A549 (cell line): ENCODE measurements around the gene GCC2. TPM values are rescaled to one million over a fixed set of nuclear protein-coding genes. Genes with fewer than 3 reads are reported as not detected.
A peak's percentile ranks its signal among the peaks of the same experiment; 100 is the strongest.
"Not testable (repeated sequence)": the region's sequence is repeated elsewhere in the genome, so short reads cannot be mapped to it uniquely, and the experiment has no call there.

Experiments used
- ATAC-seq, 2 experiments: fragments of 200-7000 bp in 1 of 2; fragments of >200 bp in 1 of 2; cut with Nextera tagmentation in 1 of 2; cut with Tn5 transposase in 1 of 2; 3 replicates each; pipeline versions ENCODE4 v1.8.0 to v1.9.1; 2018 to 2020; ENCODE audit warnings: mild to moderate bottlenecking in 1 of 2, moderate library complexity in 1 of 2
- CTCF ChIA-PET: fragments of 300-600 bp; sonication (Branson Sonifier 250); formaldehyde crosslinking; extraction: SDS; loops from one replicate; lab custom pipeline; 2021; ENCODE audit warnings: antibody characterized with exemption, inconsistent platforms; lab: Yijun Ruan, JAX
- POLR2A ChIA-PET: fragments of 350-600 bp; formaldehyde crosslinking; extraction: SDS; loops from one replicate; lab custom pipeline; 2021; ENCODE audit warnings: antibody characterized with exemption, inconsistent platforms; lab: Yijun Ruan, JAX
- DNase-seq, 2 experiments: peaks; one replicate each; pipeline versions ENCODE4 v3.0.0 to v3.0.0-alpha.2; 2011 to 2016; ENCODE audit warnings: low read depth in 1 of 2, low spot score in 1 of 2
- FAIRE-seq: peaks from 2 replicates; lab custom pipeline; 2011; peaks lifted over from hg19 to GRCh38; lab: Jason Lieb, UNC
- H3K27ac ChIP-seq, 2 experiments: fragments of >200 bp; sonication (Bioruptor Twin); formaldehyde crosslinking; 3 replicates each; pipeline ENCODE4 v1.5.1; 2016 to 2017
- H3K4me1 ChIP-seq: fragments of >200 bp; sonication (Bioruptor Twin); formaldehyde crosslinking; 3 replicates; pipeline ENCODE4 v1.6.1; 2016
- H3K4me2 ChIP-seq: fragments of >200 bp; sonication (Bioruptor Twin); formaldehyde crosslinking; 3 replicates; pipeline ENCODE4 v1.6.1; 2016
- H3K4me3 ChIP-seq: fragments of >200 bp; sonication (Bioruptor Twin); formaldehyde crosslinking; 3 replicates; pipeline ENCODE4 v1.5.1; 2016
- H3K9me3 ChIP-seq: fragments of >200 bp; sonication (Bioruptor Twin); formaldehyde crosslinking; 3 replicates; pipeline ENCODE4 v1.6.1; 2016
- EHF ChIP-seq: fragments of 250-450 bp; sonication (Bioruptor Pico); IDR thresholded peaks from 2 replicates; pipeline ENCODE4 v1.5.0; 2020; ENCODE audit warnings: mild to moderate bottlenecking
- FOSB ChIP-seq: fragments of 250-450 bp; sonication (Bioruptor Pico); IDR thresholded peaks from 2 replicates; pipeline ENCODE4 v1.5.0; 2020; ENCODE audit warnings: mild to moderate bottlenecking, moderate library complexity
- FOSL2 ChIP-seq, 2 experiments: fragments of 450-650 bp in 1 of 2; fragments of >200 bp in 1 of 2; sonication (Bioruptor Twin) in 1 of 2; formaldehyde crosslinking; IDR thresholded peaks; 2 replicates each; pipeline versions ENCODE4 v1.5.0 to v1.6.1; 2016 to 2020; ENCODE audit warnings: mild to moderate bottlenecking in 1 of 2, moderate library complexity in 1 of 2
- HDAC2 ChIP-seq: fragments of 200-600 bp; sonication (generic); IDR thresholded peaks from 2 replicates; pipeline ENCODE4 v1.6.1; 2016
- HEYL ChIP-seq: fragments of 250-450 bp; sonication (Bioruptor Pico); IDR thresholded peaks from 2 replicates; pipeline ENCODE4 v1.8.0; 2021; ENCODE audit warnings: mild to moderate bottlenecking, moderate library complexity
- HOXA7 ChIP-seq: fragments of 250-450 bp; sonication (Bioruptor Pico); IDR thresholded peaks from 2 replicates; pipeline ENCODE4 v1.5.0; 2020; ENCODE audit warnings: mild to moderate bottlenecking, moderate library complexity
- KDM5A ChIP-seq: fragments of 200-600 bp; sonication (generic); IDR thresholded peaks from 2 replicates; pipeline ENCODE4 v1.6.1; 2016; ENCODE audit warnings: antibody characterized with exemption, mild to moderate bottlenecking
- NPAS2 ChIP-seq: fragments of 250-450 bp; sonication (Bioruptor Pico); IDR thresholded peaks from 2 replicates; pipeline ENCODE4 v1.8.0; 2022; ENCODE audit warnings: mild to moderate bottlenecking, moderate library complexity, borderline replicate concordance
- RARB ChIP-seq: fragments of 250-450 bp; sonication (Bioruptor Pico); IDR thresholded peaks from 2 replicates; pipeline ENCODE4 v1.8.0; 2021; ENCODE audit warnings: mild to moderate bottlenecking, moderate library complexity
- WGBS: methylation state at CpG from one replicate; pipeline ENCODE4 v1.1.6; 2017; ENCODE audit errors: missing lambda C conversion rate; 5-methylcytosine and 5-hydroxymethylcytosine counted together
- polyA plus RNA-seq, 4 experiments: library from polyadenylated mRNA; depleted of rRNA in 3 of 4; stranded (reverse); fragments of >200 nt; fragmentation: RNase III in 1 of 4; extraction: RNeasy Plus Mini Kit Qiagen cat#74134 plus additional on column Dnase treatment in 1 of 4; gene quantifications; 2 replicates in 3 of 4; 3 replicates in 1 of 4; pipeline ENCODE4 v1.2.3, GENCODE V29; 2011 to 2017
- TF ChIP-seq, protein P1 (sequence below): fragments of >200 bp; sonication (Bioruptor Twin); formaldehyde crosslinking; IDR thresholded peaks from 3 replicates; pipeline ENCODE4 v1.6.1; 2016
- TF ChIP-seq, protein P2 (sequence below): fragments of 150-350 bp; IDR thresholded peaks from 2 replicates; pipeline ENCODE4 v1.6.1; 2014; ENCODE audit warnings: low read depth, mild to moderate bottlenecking, low read length

The GCC2 gene
- polyA plus RNA-seq, 2 of the 4 experiments (the other 2 are of a cell fraction), result 13.6 to 30.1 TPM

DNA sequence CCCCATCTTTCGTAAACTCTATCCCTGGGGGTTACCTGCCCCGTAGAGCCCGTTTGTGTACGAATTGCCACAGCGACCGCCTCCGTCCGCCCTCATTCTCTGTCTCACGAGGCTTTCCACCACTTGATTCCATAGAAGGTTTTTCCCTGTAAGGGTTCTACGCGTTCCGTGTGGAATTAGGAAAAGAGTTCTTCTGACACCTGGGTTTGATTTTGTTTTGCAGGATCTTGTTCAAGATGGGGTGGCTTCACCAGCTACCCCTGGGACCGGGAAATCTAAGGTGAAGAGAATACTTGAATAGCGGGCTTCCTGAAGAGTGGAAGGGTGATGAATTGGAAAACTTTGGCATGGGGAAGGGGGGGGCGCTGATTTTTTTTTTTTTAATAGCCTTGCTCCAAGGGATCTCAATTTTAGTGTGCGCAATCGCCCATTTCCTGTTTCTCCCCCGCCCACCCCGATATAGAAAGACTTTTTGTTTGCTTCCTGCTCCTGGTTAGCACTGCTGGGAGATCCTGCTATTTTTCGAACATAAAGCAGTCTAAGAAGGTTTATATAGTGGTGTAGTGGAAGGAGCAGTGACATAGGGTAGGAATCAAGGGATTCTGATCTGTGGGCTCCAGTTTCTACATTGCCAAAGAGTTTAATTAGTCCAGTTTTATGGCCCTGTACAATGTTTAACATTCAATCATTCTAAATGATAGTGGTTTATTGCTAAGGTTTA, 564 bp downstream of the GCC2 start:
- ChIA-PET CTCF (interaction anchor here (0.5 to 1.6 kb wide), 4 partner anchors 13 to 147 kb away, joined by 3 to 5 read pairs (median 3); no protein-coding TSS in a partner anchor), POLR2A (interaction anchor here (0.9 to 2.3 kb wide), 7 partner anchors 9 to 144 kb away, joined by 3 to 11 read pairs (median 6); partner anchors contain the start of gene LIMS1)
- no peak for FAIRE-seq
- peak; percentile 9 to 28 for DNase-seq
- Histone ChIP-seq H3K4me2 (peak overlapping the region; percentile 89), H3K4me3 (peak overlapping the region; percentile 98), H3K9me3 (no peaks in the 10 kb centered on the region)
- WGBS, result 2% methylated on average over 14 of the region's 20 CpGs
- peak; percentile 8 to 65; a peak in 5 of 6 replicates for ATAC-seq
- TF ChIP-seq HOXA7, result peak; percentile 24; the same call in 1 of the 2 replicates
- 0 out of 2 replicates have a peak, but pooled peaks have one; percentile 32 for TF ChIP-seq KDM5A
- TF ChIP-seq RARB, result 0 out of 2 replicates have a peak, but pooled peaks have one; percentile 36
- no peak for TF ChIP-seq HDAC2
- TF ChIP-seq, all 56 proteins: peak for 3
- Histone ChIP-seq H3K4me1 (peaks cover 24% of the 10 kb centered on the region), H3K27ac (peak overlapping the region; percentile 96 to 99)

DNA sequence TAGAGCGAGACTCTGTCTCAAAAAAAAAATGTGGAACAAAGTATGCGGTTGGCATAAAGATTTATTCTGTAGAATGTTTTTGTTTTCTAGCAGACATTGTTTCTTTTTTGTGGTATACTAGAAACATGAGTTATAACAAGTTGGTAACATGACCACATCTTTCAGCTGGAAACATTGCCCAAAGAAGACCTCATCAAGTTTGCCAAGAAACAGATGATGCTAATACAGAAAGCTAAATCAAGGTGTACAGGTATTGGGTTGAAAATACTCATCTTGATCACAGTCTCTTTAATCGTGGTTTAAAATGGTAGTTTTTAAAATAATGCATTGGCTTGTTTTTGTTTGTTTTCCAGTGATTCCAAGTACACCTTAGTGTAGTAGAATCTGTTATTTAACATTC, 1.9 kb downstream of the GCC2 start:
- H3K4me2 ChIP-seq, result peak overlapping the region; percentile 89
- no peak for FAIRE-seq
- CTCF ChIA-PET, result interaction anchor here (0.7 to 1.5 kb wide), 2 partner anchors 122 to 136 kb away, joined by 3 read pairs; no protein-coding TSS in a partner anchor
- no peak overlapping the region for H3K4me3 ChIP-seq
- no peak for DNase-seq
- no peaks in the 10 kb centered on the region for H3K9me3 ChIP-seq
- TF ChIP-seq HDAC2 (no peak), FOSB (no peak)
- H3K4me1 ChIP-seq, result peaks cover 18% of the 10 kb centered on the region; the same call in 2 of the 3 replicates
- POLR2A ChIA-PET, result interaction anchor here (0.7 to 1.3 kb wide), 2 partner anchors 83 to 141 kb away, joined by 3 to 9 read pairs; no protein-coding TSS in a partner anchor
- 91% methylated on average over 3 of the region's 3 CpGs for WGBS
- no peak overlapping the region for H3K27ac ChIP-seq
- ATAC-seq, result no peak

DNA sequence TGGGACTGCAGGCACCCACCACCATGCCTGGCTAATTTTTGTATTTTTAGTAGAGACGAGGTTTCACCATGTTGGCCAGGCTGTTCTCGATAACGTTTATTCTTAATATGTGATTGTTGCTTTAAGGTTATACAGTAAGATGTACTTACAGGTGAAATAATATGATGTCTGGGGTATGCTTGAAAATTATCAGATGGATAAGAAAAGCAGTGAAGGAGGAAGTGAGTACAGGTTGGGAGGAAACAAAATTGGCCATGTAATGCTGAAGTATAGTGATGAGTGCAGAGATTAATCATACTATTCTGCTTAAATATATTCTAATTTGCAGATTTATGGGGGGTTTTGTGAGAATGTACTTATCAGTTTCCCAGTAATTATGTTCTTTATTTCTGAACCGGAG, 3.0 kb downstream of the GCC2 start:
- FAIRE-seq, result no peak
- DNase-seq, result no peak
- POLR2A ChIA-PET, result no interaction called here
- ATAC-seq, result no peak
- 85% methylated on average over 4 of the region's 4 CpGs for WGBS
- Histone ChIP-seq H3K9me3 (no peaks in the 10 kb centered on the region), H3K4me2 (no peak overlapping the region), H3K27ac (no peak overlapping the region), H3K4me1 (peaks cover 18% of the 10 kb centered on the region; the same call in 2 of the 3 replicates), H3K4me3 (no peak overlapping the region)
- CTCF ChIA-PET, result no interaction called here
- TF ChIP-seq FOSL2 (IDR thresholded peaks at IDR 0.05) (no peak), FOSL2 (CRISPR knock-in tag; IDR thresholded peaks at IDR 0.05) (no peak), EHF (CRISPR knock-in tag) (no peak), HOXA7 (no peak), NPAS2 (CRISPR knock-in tag) (no peak)
- TF ChIP-seq, protein P1, sequence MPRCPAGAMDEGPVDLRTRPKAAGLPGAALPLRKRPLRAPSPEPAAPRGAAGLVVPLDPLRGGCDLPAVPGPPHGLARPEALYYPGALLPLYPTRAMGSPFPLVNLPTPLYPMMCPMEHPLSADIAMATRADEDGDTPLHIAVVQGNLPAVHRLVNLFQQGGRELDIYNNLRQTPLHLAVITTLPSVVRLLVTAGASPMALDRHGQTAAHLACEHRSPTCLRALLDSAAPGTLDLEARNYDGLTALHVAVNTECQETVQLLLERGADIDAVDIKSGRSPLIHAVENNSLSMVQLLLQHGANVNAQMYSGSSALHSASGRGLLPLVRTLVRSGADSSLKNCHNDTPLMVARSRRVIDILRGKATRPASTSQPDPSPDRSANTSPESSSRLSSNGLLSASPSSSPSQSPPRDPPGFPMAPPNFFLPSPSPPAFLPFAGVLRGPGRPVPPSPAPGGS, result no peak
- TF ChIP-seq, protein P2, sequence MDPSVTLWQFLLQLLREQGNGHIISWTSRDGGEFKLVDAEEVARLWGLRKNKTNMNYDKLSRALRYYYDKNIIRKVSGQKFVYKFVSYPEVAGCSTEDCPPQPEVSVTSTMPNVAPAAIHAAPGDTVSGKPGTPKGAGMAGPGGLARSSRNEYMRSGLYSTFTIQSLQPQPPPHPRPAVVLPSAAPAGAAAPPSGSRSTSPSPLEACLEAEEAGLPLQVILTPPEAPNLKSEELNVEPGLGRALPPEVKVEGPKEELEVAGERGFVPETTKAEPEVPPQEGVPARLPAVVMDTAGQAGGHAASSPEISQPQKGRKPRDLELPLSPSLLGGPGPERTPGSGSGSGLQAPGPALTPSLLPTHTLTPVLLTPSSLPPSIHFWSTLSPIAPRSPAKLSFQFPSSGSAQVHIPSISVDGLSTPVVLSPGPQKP, result no peak

DNA sequence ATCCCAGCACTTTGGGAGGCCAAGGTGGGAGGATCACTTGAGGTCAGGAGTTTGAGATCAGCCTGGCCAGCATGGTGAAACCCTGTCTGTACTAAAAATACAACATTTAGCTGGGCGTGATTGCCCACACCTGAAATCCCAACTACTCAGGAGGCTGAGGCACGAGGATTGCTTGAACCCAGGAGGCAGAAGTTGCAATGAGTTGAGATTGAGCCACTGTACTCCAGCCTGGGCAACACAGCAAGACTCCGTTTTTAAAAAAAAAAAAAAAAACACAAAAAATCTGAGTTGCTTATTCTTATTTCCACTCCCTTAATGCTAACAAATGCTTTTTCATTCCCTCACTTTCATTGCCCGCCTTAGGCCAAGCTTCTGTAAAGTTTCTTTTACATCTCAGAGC, 4.5 kb downstream of the GCC2 start:
- 94% methylated on average over 4 of the region's 4 CpGs for WGBS
- DNase-seq, CTCF ChIA-PET, ATAC-seq, H3K9me3 ChIP-seq, H3K4me3 ChIP-seq, H3K4me2 ChIP-seq, FAIRE-seq, H3K27ac ChIP-seq, POLR2A ChIA-PET: not testable (repeated sequence)
- H3K4me1 ChIP-seq, result peaks cover 13% of the 10 kb centered on the region; the same call in 2 of the 3 replicates

DNA sequence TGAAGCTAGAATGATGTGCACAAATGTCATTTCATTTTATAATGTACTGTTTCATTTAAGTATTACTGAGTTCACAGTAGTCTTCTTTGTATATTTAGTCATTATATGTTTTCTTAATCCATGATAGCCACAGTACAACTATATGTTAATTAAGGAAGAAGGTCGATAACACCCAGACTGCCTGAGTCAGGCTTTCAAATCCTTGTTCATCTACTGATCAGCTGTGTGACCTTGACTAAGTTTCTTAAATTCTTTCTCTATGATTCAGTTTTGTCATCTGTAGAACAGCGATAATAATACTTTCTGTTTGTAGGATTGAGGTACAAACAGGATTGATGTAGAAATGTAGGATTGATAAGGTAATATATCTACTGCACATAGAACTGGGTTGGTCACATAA, 5.4 kb downstream of the GCC2 start:
- ChIA-PET CTCF (no interaction called here), POLR2A (no interaction called here)
- H3K27ac ChIP-seq, result no peak overlapping the region
- H3K4me2 ChIP-seq, result no peak overlapping the region
- no peak for TF ChIP-seq HEYL (CRISPR knock-in tag)
- TF ChIP-seq EHF (CRISPR knock-in tag), result no peak
- no peak for DNase-seq
- H3K4me3 ChIP-seq, result no peak overlapping the region
- no peak for FAIRE-seq
- peaks cover 10% of the 10 kb centered on the region; the same call in 2 of the 3 replicates for H3K9me3 ChIP-seq
- H3K4me1 ChIP-seq, result peaks cover 13% of the 10 kb centered on the region; the same call in 2 of the 3 replicates
- 83% methylated on average over 2 of the region's 2 CpGs for WGBS
- no peak for ATAC-seq
